Fibroblast of the conjunctiva (primary cell): ENCODE measurements around the gene MXI1.
A peak's percentile ranks its signal among the peaks of the same experiment; 100 is the strongest.

Experiments used
- DNase-seq: peaks from one replicate; pipeline ENCODE4 v3.0.0-alpha.2; 2010; ENCODE audit warnings: low read depth

Gene MXI1

GRCh38 chr10:110215286-110216170, 8.1 kb downstream of the MXI1 start:
- no peak for DNase-seq

- no peak for DNase-seq
Measured at GRCh38 chr10:110216240-110216639, 8.8 kb downstream of the MXI1 start.

DNA sequence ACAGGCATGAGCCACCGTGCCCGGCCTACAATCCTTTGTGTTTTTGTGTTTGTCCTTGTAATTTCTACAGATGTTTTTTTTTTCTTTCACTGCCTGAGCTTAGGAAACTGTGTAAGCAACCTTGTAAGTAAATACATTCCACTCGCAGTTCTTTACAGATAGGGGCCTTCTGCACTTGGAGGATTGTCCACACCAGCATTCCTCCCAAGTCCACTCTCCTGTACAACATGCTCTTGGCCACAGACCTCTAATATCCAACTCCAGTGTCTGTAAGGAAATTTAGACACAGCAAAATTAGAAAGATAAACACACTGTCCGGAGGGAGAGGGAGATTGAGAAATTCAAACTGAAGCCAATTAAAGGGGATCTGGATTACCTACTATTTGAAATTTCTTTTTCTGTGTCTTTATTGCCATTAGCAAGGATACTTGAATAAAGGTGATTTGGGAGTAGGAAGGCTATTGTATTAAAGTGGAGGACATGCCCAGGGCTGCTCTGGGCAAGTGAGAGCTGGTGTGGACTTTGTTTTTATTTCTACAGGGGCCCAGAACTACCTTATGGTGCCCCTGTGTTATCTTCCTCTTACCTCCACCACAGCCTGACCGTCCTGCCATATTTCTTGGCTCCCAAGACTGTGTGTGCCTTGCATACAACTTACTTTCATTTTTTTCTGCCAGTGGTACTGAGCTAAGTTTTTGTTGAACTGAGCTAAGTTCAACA, 9.7 kb downstream of the MXI1 start:
- DNase-seq: no peak

- no peak for DNase-seq
Measured at GRCh38 chr10:110217662-110218008, 10.2 kb downstream of the MXI1 start.

DNA sequence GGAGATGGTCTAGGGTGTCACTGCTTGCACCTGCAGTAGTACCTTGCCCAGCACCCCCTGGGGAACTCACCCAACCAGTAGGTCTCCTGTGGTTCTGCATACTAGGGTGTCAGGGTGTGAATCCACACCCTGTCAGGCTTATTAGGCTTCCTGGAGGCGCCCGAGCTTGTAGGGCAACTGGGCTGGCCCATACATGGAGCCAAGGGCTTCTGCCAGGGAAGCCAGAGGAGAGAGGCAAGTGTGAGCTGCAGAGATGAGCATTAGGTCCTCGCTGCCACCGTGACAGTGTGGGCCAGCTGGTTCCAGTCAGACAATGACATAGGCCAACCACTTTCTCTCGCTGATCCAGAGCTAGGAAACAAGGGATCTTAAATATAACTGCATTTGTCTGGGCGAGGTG, 11.2 kb downstream of the MXI1 start:
- no peak for DNase-seq

DNA sequence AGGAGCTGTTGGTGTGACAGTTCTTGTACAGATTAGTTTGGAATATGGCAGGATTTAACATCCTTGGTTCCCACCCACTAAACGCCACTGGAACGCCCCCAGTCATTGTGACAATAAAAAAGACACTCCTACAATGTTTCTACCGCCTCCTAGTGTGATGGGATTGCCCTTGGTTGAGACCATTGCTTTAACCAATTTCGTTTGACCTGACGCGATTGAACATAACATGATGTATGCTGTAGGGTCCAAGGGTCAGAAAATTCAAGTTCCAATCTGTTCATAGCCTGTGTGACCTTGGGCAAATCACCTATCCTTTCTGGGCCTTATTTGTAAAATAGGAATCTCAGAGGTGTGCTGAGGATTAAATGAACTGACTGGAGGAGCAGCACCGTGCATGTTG, 12.5 kb downstream of the MXI1 start:
- no peak for DNase-seq

- DNase-seq: no peak
Measured at GRCh38 chr10:110220398-110220797, 13.0 kb downstream of the MXI1 start.

- no peak for DNase-seq
Measured at GRCh38 chr10:110221044-110221720, 13.8 kb downstream of the MXI1 start.

- peak; percentile 90 for DNase-seq
Measured at GRCh38 chr10:110221721-110222261, 14.4 kb downstream of the MXI1 start.

- DNase-seq: no peak
Measured at GRCh38 chr10:110222641-110223297, 15.4 kb downstream of the MXI1 start.

GRCh38 chr10:110223298-110223925, 16.0 kb downstream of the MXI1 start:
- DNase-seq: no peak

- no peak for DNase-seq
Measured at GRCh38 chr10:110224992-110225391, 17.6 kb downstream of the MXI1 start.

DNA sequence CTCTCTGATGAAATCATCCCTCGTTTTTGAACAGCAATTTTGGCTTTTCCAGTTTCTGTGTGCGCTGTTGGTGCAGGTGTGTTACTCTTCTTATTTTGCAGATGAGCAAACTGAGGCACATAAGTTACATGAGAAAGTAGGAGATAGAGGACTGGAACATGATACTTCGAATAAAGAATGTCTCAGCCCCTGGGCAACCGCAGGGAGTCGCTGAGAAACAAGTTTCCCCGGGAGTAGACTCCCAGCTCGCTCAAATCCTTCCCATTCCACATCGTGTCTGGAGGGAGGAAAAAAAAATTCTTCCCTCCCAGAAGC, 18.0 kb downstream of the MXI1 start:
- no peak for DNase-seq

DNA sequence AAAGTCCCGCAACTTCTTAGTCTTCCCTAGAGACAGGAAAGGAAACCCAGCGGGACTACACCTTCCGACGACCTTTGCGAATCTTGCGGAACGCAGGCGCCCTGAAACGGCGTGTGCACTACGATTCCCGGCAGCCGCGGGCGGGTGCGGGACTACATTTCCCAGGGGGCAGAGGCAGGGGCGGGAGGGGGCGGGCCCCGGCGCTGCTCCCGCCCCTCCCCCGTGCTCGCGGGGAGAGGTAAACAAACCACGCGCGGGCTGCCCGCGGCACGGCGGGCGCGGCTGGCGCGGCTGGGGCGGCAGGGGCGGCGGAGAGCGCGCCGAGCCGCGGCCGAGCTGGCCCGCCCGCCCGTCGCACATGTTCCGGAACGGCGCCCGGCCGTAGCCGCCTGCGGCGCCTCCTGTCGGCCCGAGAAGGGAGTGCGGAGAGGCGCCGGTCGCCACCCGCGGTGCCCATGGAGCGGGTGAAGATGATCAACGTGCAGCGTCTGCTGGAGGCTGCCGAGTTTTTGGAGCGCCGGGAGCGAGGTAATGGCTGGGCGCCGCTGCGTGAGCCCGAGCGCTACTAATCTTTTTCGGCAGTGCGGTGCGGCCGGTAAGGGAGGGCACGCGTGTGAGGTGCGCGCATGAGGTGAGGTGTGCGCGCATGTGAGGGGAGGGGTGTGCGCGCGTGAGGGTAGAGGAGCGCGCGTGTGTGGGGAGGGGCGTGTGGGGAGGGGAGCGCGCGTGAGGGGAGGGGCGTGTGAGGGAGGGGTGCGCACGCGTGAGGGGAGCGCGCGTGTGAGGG, 18.5 kb downstream of the MXI1 start:
- DNase-seq: peak; percentile 88

DNA sequence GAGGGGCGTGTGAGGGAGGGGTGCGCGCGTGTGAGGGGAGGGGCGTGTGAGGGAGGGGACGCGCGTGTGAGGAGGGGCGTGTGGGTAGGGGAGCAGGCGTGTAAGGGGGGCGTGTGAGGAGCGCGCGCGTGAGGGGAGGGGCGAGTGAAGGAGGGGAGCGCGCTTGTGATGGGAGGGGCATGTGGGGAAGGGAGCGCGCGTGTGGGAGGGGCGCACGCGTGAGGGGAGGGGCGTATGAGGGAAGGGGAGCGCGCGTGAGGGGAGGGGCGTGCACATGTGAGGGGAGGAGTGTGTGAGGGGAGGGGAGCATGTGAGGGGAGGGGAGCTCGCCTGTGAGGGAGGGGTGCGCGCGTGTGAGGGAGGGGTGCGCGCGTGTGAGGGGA, 19.1 kb downstream of the MXI1 start:
- peak; percentile 86 for DNase-seq

- no peak for DNase-seq
Measured at GRCh38 chr10:110226926-110227641, 19.7 kb downstream of the MXI1 start.

- DNase-seq: no peak
Measured at GRCh38 chr10:110228066-110228465, 20.7 kb downstream of the MXI1 start.

DNA sequence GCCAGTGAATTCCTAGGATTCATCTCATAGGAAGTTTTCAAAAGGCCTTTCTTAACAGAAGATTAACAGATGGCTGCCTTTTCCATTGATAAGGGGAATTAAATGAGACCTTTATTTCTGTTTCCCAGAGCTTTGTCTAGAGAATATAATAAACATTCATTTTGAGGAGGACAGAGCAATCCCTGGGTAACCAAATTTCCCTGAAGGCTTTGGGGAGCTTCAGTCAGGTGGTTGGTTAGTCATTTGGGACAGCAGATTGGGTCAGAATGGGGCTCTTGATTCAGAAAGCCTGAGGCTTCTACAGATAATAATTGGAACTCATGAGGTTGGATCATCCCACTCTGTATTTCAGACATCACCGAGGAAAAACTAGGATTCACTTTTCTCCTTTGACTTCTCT, 21.8 kb downstream of the MXI1 start:
- no peak for DNase-seq

- DNase-seq: no peak
Measured at GRCh38 chr10:110233846-110234245, 26.4 kb downstream of the MXI1 start.

DNA sequence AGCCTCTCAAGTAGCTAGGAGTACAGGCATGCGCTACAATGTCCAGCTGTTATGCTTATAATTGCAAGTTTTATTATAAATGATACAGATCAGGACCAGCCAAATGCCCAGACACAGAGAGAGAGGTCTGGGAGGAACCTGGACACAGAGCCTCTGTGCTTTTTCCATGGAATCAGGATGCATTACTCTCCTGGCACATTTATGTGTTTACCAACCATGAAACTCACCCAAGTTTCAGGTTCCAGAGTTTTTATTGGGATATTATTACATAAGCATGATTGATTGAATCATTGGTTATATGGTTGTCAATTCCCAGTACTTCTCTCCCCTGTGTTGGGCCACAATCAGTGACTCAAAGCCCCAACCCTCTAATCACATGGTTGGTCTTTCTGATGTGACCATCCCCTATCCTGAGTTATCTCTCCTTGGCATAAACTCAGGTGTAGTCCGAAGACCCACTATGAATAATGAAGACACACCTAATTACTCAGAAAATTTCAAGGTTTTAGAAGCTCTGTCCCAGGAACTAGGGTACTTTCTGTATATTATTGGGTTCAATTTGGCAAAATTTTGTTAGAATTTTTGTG, 30.6 kb downstream of the MXI1 start:
- DNase-seq: no peak
